ENCODE data around the gene VSTM2L.

DNA sequence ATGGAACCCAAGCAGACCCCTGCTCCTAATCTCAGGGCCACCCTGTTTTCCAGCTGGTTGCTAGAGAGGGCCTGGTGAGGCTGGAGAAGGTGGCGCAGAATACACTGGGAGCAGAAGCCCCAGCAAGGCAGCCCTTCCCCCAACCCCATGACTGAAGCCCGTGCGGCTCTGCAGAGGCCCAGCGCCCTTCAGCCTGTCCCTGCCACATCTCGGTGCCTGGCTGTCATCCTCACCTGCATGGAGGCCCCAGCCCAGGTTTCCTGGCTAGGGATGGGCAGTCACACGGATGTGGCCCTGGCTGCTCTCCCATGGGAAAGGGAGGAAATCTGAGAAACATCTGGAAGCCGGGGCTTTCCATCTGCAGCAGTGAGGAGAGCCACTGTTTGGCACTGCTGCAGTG is 26.1 kb upstream of the VSTM2L start:
- TF ChIP-seq POLR2AphosphoS5 (IDR thresholded peaks at IDR 0.05) (no peak), POLR2A (IDR thresholded peaks at IDR 0.05) (no peak)
- TF ChIP-seq, protein P1, sequence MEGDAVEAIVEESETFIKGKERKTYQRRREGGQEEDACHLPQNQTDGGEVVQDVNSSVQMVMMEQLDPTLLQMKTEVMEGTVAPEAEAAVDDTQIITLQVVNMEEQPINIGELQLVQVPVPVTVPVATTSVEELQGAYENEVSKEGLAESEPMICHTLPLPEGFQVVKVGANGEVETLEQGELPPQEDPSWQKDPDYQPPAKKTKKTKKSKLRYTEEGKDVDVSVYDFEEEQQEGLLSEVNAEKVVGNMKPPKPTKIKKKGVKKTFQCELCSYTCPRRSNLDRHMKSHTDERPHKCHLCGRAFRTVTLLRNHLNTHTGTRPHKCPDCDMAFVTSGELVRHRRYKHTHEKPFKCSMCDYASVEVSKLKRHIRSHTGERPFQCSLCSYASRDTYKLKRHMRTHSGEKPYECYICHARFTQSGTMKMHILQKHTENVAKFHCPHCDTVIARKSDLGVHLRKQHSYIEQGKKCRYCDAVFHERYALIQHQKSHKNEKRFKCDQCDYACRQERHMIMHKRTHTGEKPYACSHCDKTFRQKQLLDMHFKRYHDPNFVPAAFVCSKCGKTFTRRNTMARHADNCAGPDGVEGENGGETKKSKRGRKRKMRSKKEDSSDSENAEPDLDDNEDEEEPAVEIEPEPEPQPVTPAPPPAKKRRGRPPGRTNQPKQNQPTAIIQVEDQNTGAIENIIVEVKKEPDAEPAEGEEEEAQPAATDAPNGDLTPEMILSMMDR (IDR thresholded peaks at IDR 0.05), result no peak
